Posterior cingulate gyrus (tissue), 11 donors: Measurements from ENCODE around the gene MAIP1.
A peak's percentile ranks its signal among the peaks of the same experiment; 100 is the strongest.

Experiments
- DNase-seq, 10 donors: peaks; one replicate each; pipeline versions ENCODE4 v3.0.0 to v3.0.0-alpha.2; 2020 to 2021; ENCODE audit warnings: mixed read lengths in 3 of 10
- intact Hi-C: fragments of 100-400 bp; cut with DNase I; formaldehyde crosslinking; loops from one replicate; pipeline ENCODE4 v1.15.1; 2023

The MAIP1 gene

GRCh38 chr2:199984755-199985154 is 29.4 kb downstream of the MAIP1 start:
- DNase-seq: no peak
- intact Hi-C loops: loop anchor here (5.0 kb wide), 2 partner anchors 323 to 718 kb away; partner anchors contain the start of gene SPATS2L

GRCh38 chr2:199985625-199986207 is 30.3 kb downstream of the MAIP1 start:
- peak in 6 of 10 donors; percentile 35 to 76 (median 43) for DNase-seq
- intact Hi-C loops: loop anchor here (5.0 kb wide), 1 partner anchor 322 kb away; the partner anchor contains the start of gene SPATS2L

- no peak for DNase-seq
- intact Hi-C loops: loop anchor here (5.0 kb wide), 1 partner anchor 320 kb away; the partner anchor contains the start of gene SPATS2L
Observed at GRCh38 chr2:199987586-199987985, 32.2 kb downstream of the MAIP1 start.

- intact Hi-C loops: loop anchor here (5.0 kb wide), 1 partner anchor 319 kb away; the partner anchor contains the start of gene SPATS2L
- DNase-seq: no peak
Observed at GRCh38 chr2:199988151-199988550, 32.8 kb downstream of the MAIP1 start.

GRCh38 chr2:199989822-199990221 is 34.4 kb downstream of the MAIP1 start:
- DNase-seq: no peak
- intact Hi-C loops: loop anchor here (5.0 kb wide), 1 partner anchor 317 kb away; the partner anchor contains the start of gene SPATS2L

GRCh38 chr2:199991691-199992090 is 36.3 kb downstream of the MAIP1 start:
- no peak for DNase-seq
- intact Hi-C loops: no loop called here

GRCh38 chr2:199992296-199992695 is 36.9 kb downstream of the MAIP1 start:
- intact Hi-C loops: no loop called here

GRCh38 chr2:199994371-199994770 is 39.0 kb downstream of the MAIP1 start:
- intact Hi-C loops: no loop called here
- DNase-seq: no peak

More at GRCh38 chr2:199992296-199992695, 36.9 kb downstream of the MAIP1 start:
- no peak for DNase-seq

GRCh38 chr2:199994896-199995295 is 39.5 kb downstream of the MAIP1 start:
- intact Hi-C loops: no loop called here
- no peak for DNase-seq

- intact Hi-C loops: no loop called here
- DNase-seq: no peak
Observed at GRCh38 chr2:199997296-199997695, 41.9 kb downstream of the MAIP1 start.

- intact Hi-C loops: no loop called here
- DNase-seq: no peak
Observed at GRCh38 chr2:199999166-199999565, 43.8 kb downstream of the MAIP1 start.

GRCh38 chr2:200000444-200001163 is 45.2 kb downstream of the MAIP1 start:
- DNase-seq: no peak
- intact Hi-C loops: no loop called here

GRCh38 chr2:200003444-200003843 is 48.1 kb downstream of the MAIP1 start:
- no peak for DNase-seq
- intact Hi-C loops: no loop called here

GRCh38 chr2:200005675-200006074 is 50.3 kb downstream of the MAIP1 start:
- no peak for DNase-seq
- intact Hi-C loops: no loop called here

- intact Hi-C loops: no loop called here
Observed at GRCh38 chr2:200007306-200007705, 51.9 kb downstream of the MAIP1 start.

GRCh38 chr2:200012401-200012800 is 57.0 kb downstream of the MAIP1 start:
- no peak for DNase-seq
- intact Hi-C loops: no loop called here

More at GRCh38 chr2:200007306-200007705, 51.9 kb downstream of the MAIP1 start:
- DNase-seq: no peak
